ENCODE measurements around the gene LARP4. TPM values are rescaled to one million over a fixed set of nuclear protein-coding genes. Genes with fewer than 3 reads are reported as not detected.
A peak's percentile ranks its signal among the peaks of the same experiment; 100 is the strongest.

LARP4 gene
- total and polyA plus RNA-seq, 9 of the 15 experiments (the other 6 are each of a cell fraction or from before 2014, with no cell fraction given): 31.6 to 84.5 (median 52.4) TPM

- no peak for TF ChIP-seq SAP30 (IDR thresholded peaks at IDR 0.05; ENCODE audit: borderline replicate concordance, insufficient read depth, low read depth, low read length, poor library complexity, severe bottlenecking)
- no peak for TF ChIP-seq DMBX1 (CRISPR knock-in tag; IDR thresholded peaks at IDR 0.05; ENCODE audit: borderline replicate concordance)
- TF ChIP-seq FOXJ3 (CRISPR knock-in tag; IDR thresholded peaks at IDR 0.05): no peak
- TF ChIP-seq SIX5 (IDR thresholded peaks at IDR 0.05; ENCODE audit: borderline replicate concordance in 1 of 2, insufficient read depth in 1 of 2, low read depth in 1 of 2, low read length in 2 of 2): no peak
Observed at GRCh38 chr12:50440288-50440687, 39.6 kb downstream of the LARP4 start (continued).

GRCh38 chr12:50441763-50442162, 41.1 kb downstream of the LARP4 start:
- TF ChIP-seq ATF3 (IDR thresholded peaks at IDR 0.05) (0 out of 2 replicates have a peak, but pooled peaks have one; percentile 22), ATF3 (CRISPR knock-in tag; conservative IDR thresholded peaks at IDR 0.05) (no peak), JUNB (CRISPR knock-in tag; conservative IDR thresholded peaks at IDR 0.05) (no peak)
- H3K36me3 ChIP-seq (ENCODE audit: control insufficient read depth, insufficient read depth, low read length): peaks cover 89% of the 10 kb centered on the region
- no TSS peak for BruUV-seq (replicated peaks)
- no peak overlapping the region for H2AFZ ChIP-seq (ENCODE audit: low read depth, low read length)
- ChIA-PET POLR2A (no interaction called here), CTCF (ENCODE audit: low intra/inter-chr PET ratio) (no interaction called here)
- H3K27me3 ChIP-seq (ENCODE audit: control insufficient read depth in 2 of 2, insufficient read depth in 2 of 2, low read length in 2 of 2): no peaks in the 10 kb centered on the region
- 0 out of 3 replicates have a peak, but pooled peaks cover 2% of the 10 kb centered on the region for H3K79me2 ChIP-seq (ENCODE audit: control insufficient read depth, insufficient read depth, low read length)
- H3K27ac ChIP-seq (ENCODE audit: extremely low read depth, low read depth, low read length): no peak overlapping the region
- no peaks in the 10 kb centered on the region for H3K4me1 ChIP-seq (replicated peaks in 1 of 2; ENCODE audit: control insufficient read depth in 2 of 2, insufficient read depth in 2 of 2, low read length in 2 of 2)
- intact Hi-C loops (cut with micrococcal nuclease) (no loop called here), in situ Hi-C loops (cut with MboI) (no loop called here)
- no peaks in the 10 kb centered on the region for H4K20me1 ChIP-seq (replicated peaks; ENCODE audit: control insufficient read depth, insufficient read depth, low read length)
- H3K9ac ChIP-seq (ENCODE audit: insufficient read depth in 1 of 2, low read depth in 2 of 2, low read length in 2 of 2): no peak overlapping the region
- H3K9me3 ChIP-seq (replicated peaks; ENCODE audit: control insufficient read depth, insufficient read depth, low read depth, low read length): no peaks in the 10 kb centered on the region
- DNase-seq (ENCODE audit: extremely low read depth in 1 of 4, low spot score in 3 of 4) (no peak), FAIRE-seq (no peak), ATAC-seq (no peak)
- no peaks in the 10 kb centered on the region for H3K9me1 ChIP-seq (ENCODE audit: control insufficient read depth, insufficient read depth, low read length)
- no peak overlapping the region for H3K4me3 ChIP-seq
- H3K4me2 ChIP-seq (ENCODE audit: insufficient read depth, low read length): no peak overlapping the region
- 89% methylated on average over 7 of the region's 7 CpGs for WGBS (ENCODE audit: insufficient coverage, low coverage, missing lambda C conversion rate)
